Activated T-cell treated with anti-CD3 and anti-CD28 coated beads, Interleukin-2, amount 50 U/mL, for 24 hours (primary cell): ENCODE results near the gene HAUS6.
"Not testable (repeated sequence)": the region's sequence is repeated elsewhere in the genome, so short reads cannot be mapped to it uniquely, and the experiment has no call there.

Experiments used
- DNase-seq: peaks from one replicate; pipeline ENCODE4 v3.0.0-alpha.2; 2020
- H3K27ac Mint-ChIP-seq: 2 replicates; pipeline ENCODE4 v1.8.0; 2020; ENCODE audit warnings: mild to moderate bottlenecking, mixed read lengths
- H3K27me3 Mint-ChIP-seq: 2 replicates; pipeline ENCODE4 v1.8.0; 2020; ENCODE audit warnings: mixed read lengths
- H3K36me3 Mint-ChIP-seq: 2 replicates; pipeline ENCODE4 v1.8.0; 2020; ENCODE audit warnings: low read depth, mixed read lengths
- H3K4me1 Mint-ChIP-seq: 2 replicates; pipeline ENCODE4 v1.8.0; 2020; ENCODE audit warnings: low read depth, mixed read lengths
- H3K4me3 Mint-ChIP-seq: 2 replicates; pipeline ENCODE4 v1.8.0; 2020; ENCODE audit warnings: mild to moderate bottlenecking, moderate library complexity, mixed read lengths
- H3K9me3 Mint-ChIP-seq: 2 replicates; pipeline ENCODE4 v1.8.0; 2020; ENCODE audit warnings: mixed read lengths

Gene HAUS6

GRCh38 chr9:19101203-19101602, 1.5 kb downstream of the HAUS6 start:
- Mint-ChIP-seq H3K4me3 (peak overlapping the region; percentile 97), H3K36me3 (peaks cover 54% of the 10 kb centered on the region), H3K27ac (peak overlapping the region; percentile 66), H3K4me1 (peaks cover 39% of the 10 kb centered on the region), H3K9me3 (no peaks in the 10 kb centered on the region), H3K27me3 (no peaks in the 10 kb centered on the region)
- DNase-seq: no peak

GRCh38 chr9:19097431-19097830, 5.3 kb downstream of the HAUS6 start:
- Mint-ChIP-seq H3K36me3 (peaks cover 82% of the 10 kb centered on the region), H3K27ac (peak overlapping the region; percentile 47), H3K4me3 (peak overlapping the region; percentile 41), H3K4me1 (peaks cover 39% of the 10 kb centered on the region)
- H3K27me3 Mint-ChIP-seq, DNase-seq, H3K9me3 Mint-ChIP-seq: not testable (repeated sequence)

GRCh38 chr9:19087106-19088000, 15.4 kb downstream of the HAUS6 start:
- Mint-ChIP-seq H3K9me3 (no peaks in the 10 kb centered on the region), H3K36me3 (peaks cover 88% of the 10 kb centered on the region), H3K27ac (no peak overlapping the region), H3K27me3 (no peaks in the 10 kb centered on the region), H3K4me3 (no peak overlapping the region), H3K4me1 (peaks cover 2% of the 10 kb centered on the region)
- no peak for DNase-seq

- H3K27ac Mint-ChIP-seq: no peak overlapping the region
- H3K27me3 Mint-ChIP-seq: no peaks in the 10 kb centered on the region
- peaks cover 2% of the 10 kb centered on the region for H3K4me1 Mint-ChIP-seq
- H3K9me3 Mint-ChIP-seq: no peaks in the 10 kb centered on the region
- DNase-seq: no peak
- H3K4me3 Mint-ChIP-seq: no peak overlapping the region
- peaks cover 84% of the 10 kb centered on the region for H3K36me3 Mint-ChIP-seq
Measured at GRCh38 chr9:19085295-19085694, 17.4 kb downstream of the HAUS6 start.

GRCh38 chr9:19074836-19075235, 27.9 kb downstream of the HAUS6 start:
- peaks cover 3% of the 10 kb centered on the region for H3K4me1 Mint-ChIP-seq
- H3K27me3 Mint-ChIP-seq: no peaks in the 10 kb centered on the region
- H3K4me3 Mint-ChIP-seq: no peak overlapping the region
- DNase-seq: no peak
- H3K9me3 Mint-ChIP-seq: no peaks in the 10 kb centered on the region
- H3K36me3 Mint-ChIP-seq: peaks cover 85% of the 10 kb centered on the region
- no peak overlapping the region for H3K27ac Mint-ChIP-seq

GRCh38 chr9:19074229-19074628, 28.5 kb downstream of the HAUS6 start:
- Mint-ChIP-seq H3K36me3 (peaks cover 83% of the 10 kb centered on the region), H3K4me1 (peaks cover 3% of the 10 kb centered on the region), H3K4me3 (no peak overlapping the region), H3K27me3 (no peaks in the 10 kb centered on the region), H3K27ac (no peak overlapping the region), H3K9me3 (no peaks in the 10 kb centered on the region)
- no peak for DNase-seq

GRCh38 chr9:19057033-19057432, 45.7 kb downstream of the HAUS6 start:
- peaks cover 91% of the 10 kb centered on the region for H3K36me3 Mint-ChIP-seq
- peak overlapping the region; percentile 41 for H3K27ac Mint-ChIP-seq
- DNase-seq: no peak
- no peaks in the 10 kb centered on the region for H3K9me3 Mint-ChIP-seq
- peaks cover 11% of the 10 kb centered on the region for H3K4me1 Mint-ChIP-seq
- H3K27me3 Mint-ChIP-seq: no peaks in the 10 kb centered on the region
- no peak overlapping the region for H3K4me3 Mint-ChIP-seq

DNA sequence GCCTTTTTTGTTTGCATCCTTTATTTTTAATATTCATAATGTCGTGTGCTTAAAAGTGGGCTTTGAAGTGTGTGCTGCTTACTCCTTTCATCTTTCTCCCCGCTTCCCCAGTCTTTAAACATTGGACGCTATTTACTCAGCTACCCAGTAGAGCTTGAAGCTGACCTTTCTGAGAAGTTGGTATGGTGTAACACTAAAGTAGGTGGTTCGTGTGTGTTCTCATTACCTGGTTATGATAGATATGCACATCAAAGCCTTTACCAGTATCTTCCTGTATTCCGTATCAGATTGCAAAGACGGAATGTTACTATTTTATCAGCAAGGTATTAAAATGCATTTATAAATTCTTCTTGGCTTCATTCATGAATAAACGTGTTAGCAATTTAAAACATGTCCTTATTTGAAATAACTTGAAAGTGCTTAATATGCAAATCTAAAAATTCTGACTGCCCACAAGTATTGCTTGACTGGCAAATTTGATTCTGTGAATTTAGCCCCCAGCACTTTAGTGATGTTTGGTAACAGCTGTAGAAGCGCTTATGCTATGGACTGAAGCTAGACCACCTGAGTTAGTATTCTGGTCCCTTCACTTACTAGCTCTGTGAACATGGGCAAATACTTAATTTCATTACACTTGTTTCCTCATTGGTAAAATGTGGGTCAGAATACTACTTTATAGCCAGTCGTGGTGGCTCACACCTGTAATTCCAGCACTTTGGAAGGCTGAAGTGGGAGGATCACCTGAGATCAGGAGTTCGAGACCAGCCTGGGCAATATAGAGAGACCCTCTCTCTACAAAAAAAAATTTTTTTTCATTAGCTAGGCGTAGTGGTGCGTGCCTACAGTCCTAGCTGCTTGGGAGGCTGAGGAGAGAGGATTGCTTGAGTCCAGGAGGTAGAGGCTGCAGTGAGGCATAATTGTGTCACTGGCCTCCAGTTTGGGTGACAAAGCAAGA, 51.8 kb downstream of the HAUS6 start:
- H3K9me3 Mint-ChIP-seq: no peaks in the 10 kb centered on the region
- no peaks in the 10 kb centered on the region for H3K27me3 Mint-ChIP-seq
- H3K36me3 Mint-ChIP-seq: peaks cover 60% of the 10 kb centered on the region
- peaks cover 44% of the 10 kb centered on the region for H3K4me1 Mint-ChIP-seq
- no peak for DNase-seq
- H3K4me3 Mint-ChIP-seq: peak overlapping the region; percentile 93
- H3K27ac Mint-ChIP-seq: peak overlapping the region; percentile 97

DNA sequence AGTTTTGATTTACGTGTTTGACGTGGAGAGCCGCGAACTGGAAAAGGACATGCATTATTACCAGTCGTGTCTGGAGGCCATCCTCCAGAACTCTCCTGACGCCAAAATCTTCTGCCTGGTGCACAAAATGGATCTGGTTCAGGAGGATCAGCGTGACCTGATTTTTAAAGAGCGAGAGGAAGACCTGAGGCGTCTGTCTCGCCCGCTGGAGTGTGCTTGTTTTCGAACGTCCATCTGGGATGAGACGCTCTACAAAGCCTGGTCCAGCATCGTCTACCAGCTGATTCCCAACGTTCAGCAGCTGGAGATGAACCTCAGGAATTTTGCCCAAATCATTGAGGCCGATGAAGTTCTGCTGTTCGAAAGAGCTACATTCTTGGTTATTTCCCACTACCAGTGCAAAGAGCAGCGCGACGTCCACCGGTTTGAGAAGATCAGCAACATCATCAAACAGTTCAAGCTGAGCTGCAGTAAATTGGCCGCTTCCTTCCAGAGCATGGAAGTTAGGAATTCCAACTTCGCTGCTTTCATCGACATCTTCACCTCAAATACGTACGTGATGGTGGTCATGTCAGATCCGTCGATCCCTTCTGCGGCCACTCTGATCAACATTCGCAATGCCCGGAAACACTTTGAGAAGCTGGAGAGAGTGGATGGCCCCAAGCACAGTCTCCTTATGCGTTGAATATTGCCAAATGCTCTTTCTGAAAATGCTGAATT, 52.6 kb downstream of the HAUS6 start:
- H3K27ac Mint-ChIP-seq: peak overlapping the region; percentile 97
- no peak for DNase-seq
- H3K27me3 Mint-ChIP-seq: no peaks in the 10 kb centered on the region
- H3K36me3 Mint-ChIP-seq: peaks cover 54% of the 10 kb centered on the region
- no peaks in the 10 kb centered on the region for H3K9me3 Mint-ChIP-seq
- peak overlapping the region; percentile 93 for H3K4me3 Mint-ChIP-seq
- H3K4me1 Mint-ChIP-seq: peaks cover 44% of the 10 kb centered on the region

GRCh38 chr9:19048966-19049916, 53.5 kb downstream of the HAUS6 start, which contains the start of gene RRAGA:
Gene RRAGA (plus strand): TSS chr9:19049427. CDS start chr9:19049660, 233 bp downstream.
- peak within 1 kb of the TSS; percentile 93 for H3K4me3 Mint-ChIP-seq
- peak within 1 kb of the TSS; percentile 97 for H3K27ac Mint-ChIP-seq
- H3K36me3 Mint-ChIP-seq: peaks cover 49% of the 10 kb centered on the region
- DNase-seq: peak; percentile 96
- no peaks in the 10 kb centered on the region for H3K9me3 Mint-ChIP-seq
- no peaks in the 10 kb centered on the region for H3K27me3 Mint-ChIP-seq
- H3K4me1 Mint-ChIP-seq: peaks cover 44% of the 10 kb centered on the region

- Mint-ChIP-seq H3K27ac (no peak overlapping the region), H3K36me3 (no peaks in the 10 kb centered on the region), H3K4me1 (no peaks in the 10 kb centered on the region), H3K9me3 (no peaks in the 10 kb centered on the region), H3K4me3 (no peak overlapping the region), H3K27me3 (no peaks in the 10 kb centered on the region)
- DNase-seq: no peak
Measured at GRCh38 chr9:19036611-19037010, 66.1 kb downstream of the HAUS6 start.

DNA sequence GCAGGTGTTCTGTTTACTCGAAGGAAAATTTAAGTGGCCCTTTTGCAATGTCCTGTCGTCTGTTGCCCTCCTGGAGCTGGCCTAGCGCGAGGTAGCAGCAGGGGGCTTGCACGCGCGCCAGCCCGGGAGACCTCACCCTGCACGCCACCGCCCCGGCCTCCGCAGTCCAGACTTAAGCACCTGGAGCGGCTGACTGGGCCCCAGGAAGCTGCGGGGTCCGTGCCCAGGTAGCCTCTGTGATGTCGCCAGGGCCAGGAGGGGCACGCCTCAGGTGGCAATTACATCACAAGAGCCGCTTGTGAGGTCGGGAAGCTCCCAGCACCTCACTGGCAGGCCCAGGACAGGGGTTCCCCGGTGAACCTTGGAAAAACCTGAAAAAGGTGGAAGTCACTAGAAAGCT, 69.7 kb downstream of the HAUS6 start, which contains the start of gene SAXO1:
Gene SAXO1, minus strand, starts transcription at position 195 of the 400 bp plus-strand sequence. CDS start 301 bp downstream, outside the sequence.
- Mint-ChIP-seq H3K27ac (no peak within 1 kb of the TSS), H3K36me3 (no peaks in the 10 kb centered on the region), H3K9me3 (no peaks in the 10 kb centered on the region), H3K4me1 (peaks cover 1% of the 10 kb centered on the region), H3K27me3 (peaks cover 2% of the 10 kb centered on the region), H3K4me3 (no peak within 1 kb of the TSS)
- no peak for DNase-seq

DNA sequence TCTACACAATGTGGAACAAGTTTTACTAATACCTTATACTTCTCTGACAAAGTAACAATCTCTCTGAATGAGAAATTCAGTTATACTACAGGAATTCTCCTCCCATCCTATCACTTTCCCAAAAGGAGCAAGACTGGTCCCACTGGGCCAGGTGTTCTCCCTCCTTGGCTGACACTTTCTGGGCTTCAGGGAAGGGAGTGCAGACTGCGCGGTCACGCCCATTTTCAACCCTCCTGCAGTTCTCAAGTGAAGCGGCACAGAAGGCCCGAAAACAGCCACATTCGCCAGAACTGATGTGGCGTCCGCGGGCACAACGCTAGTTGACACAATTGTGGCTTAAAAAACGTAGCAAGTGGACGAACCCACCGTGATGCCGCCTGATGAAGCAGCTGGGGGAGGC, 70.3 kb downstream of the HAUS6 start:
- Mint-ChIP-seq H3K4me3 (no peak overlapping the region), H3K9me3 (no peaks in the 10 kb centered on the region), H3K27ac (no peak overlapping the region), H3K36me3 (no peaks in the 10 kb centered on the region), H3K4me1 (peaks cover 1% of the 10 kb centered on the region), H3K27me3 (peaks cover 2% of the 10 kb centered on the region)
- no peak for DNase-seq
